GM21367 (cell line): ENCODE results near the gene NALF2.
A peak's percentile ranks its signal among the peaks of the same experiment; 100 is the strongest.

Source experiments
- ATAC-seq: cut with Tn5 transposase; IDR thresholded peaks from one replicate; pipeline ENCODE4 v1.9.1; 2021; ENCODE audit not compliant: unreplicated experiment

The NALF2 gene

GRCh38 chrX:69524781-69525363 is 20.7 kb downstream of the NALF2 start:
- no peak for ATAC-seq

GRCh38 chrX:69530306-69530705 is 26.2 kb downstream of the NALF2 start:
- ATAC-seq, result no peak

- no peak for ATAC-seq
Observed at GRCh38 chrX:69531031-69531755, 27.1 kb downstream of the NALF2 start.

- ATAC-seq, result no peak
Observed at GRCh38 chrX:69535661-69536060, 31.5 kb downstream of the NALF2 start.

DNA sequence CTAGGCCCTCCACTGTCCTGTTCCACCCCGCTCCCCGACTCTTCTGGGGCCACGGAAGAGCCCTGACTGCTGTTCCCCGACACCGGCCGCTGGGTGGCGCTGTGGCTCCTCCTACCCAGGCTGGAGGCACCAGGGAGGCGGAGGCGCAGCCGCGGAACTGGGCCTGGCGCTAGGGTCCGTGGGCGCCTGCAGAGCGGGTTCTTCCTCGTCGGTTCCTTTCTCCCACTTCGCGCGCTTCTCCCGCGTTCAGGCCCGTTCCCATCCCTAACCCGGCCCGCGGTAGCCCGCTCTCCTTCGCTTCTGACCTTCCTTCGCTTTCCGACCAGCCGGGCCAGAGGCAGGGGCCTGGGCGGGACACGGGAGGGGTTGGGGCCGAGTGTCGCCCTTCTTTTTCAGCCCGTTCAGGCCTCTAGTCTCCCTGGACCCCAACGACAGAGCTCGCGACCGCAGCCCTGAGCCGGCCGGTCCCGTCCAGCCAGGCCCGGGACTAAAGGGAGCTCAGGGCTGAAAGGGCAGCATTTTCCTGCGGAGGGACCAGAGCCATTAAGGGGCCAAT is 34.3 kb downstream of the NALF2 start:
- ATAC-seq, result peak; percentile 94

GRCh38 chrX:69539437-69539836 is 35.3 kb downstream of the NALF2 start:
- no peak for ATAC-seq

DNA sequence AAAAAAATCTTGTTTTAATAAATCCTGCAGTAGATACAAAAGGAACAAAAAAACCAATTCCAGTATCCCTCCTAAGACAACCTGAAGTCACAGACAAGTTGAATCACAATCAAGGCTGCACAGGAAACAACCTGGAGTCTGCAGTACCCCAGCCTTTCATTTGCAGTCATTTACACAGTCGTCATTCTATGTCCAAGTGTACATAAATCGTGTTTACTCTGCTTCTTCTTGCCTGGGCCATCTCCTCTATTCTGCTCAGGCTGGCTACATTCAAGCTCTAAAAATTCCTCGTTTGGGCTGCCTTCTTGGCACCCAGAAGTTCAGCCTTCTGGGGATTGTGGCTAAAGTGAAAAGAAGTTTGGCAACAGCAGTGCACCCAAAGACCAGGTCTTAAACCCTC is 37.8 kb downstream of the NALF2 start:
- no peak for ATAC-seq

GRCh38 chrX:69543572-69543971 is 39.4 kb downstream of the NALF2 start:
- ATAC-seq, result no peak

DNA sequence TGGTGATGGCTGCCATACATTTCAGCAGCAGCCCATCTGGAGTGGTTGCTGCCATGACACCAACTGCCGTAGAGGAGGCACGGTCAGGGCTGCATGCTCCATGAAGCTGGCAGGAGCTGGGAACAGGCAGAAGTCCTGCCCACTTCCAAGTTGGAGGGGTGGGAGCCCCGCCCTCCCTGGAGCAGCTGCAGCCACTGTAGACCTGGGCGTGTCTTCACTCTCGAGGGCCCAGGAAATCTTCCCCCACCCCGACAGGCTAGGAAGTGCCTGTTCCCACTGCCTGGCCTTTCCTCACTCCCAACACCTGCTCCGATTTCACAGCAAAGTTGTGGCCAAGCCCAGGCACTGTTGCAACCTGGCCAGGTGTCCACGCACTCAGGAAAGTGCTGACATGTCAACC is 42.3 kb downstream of the NALF2 start:
- ATAC-seq, result no peak

- ATAC-seq, result no peak
Observed at GRCh38 chrX:69546978-69547377, 42.9 kb downstream of the NALF2 start.

DNA sequence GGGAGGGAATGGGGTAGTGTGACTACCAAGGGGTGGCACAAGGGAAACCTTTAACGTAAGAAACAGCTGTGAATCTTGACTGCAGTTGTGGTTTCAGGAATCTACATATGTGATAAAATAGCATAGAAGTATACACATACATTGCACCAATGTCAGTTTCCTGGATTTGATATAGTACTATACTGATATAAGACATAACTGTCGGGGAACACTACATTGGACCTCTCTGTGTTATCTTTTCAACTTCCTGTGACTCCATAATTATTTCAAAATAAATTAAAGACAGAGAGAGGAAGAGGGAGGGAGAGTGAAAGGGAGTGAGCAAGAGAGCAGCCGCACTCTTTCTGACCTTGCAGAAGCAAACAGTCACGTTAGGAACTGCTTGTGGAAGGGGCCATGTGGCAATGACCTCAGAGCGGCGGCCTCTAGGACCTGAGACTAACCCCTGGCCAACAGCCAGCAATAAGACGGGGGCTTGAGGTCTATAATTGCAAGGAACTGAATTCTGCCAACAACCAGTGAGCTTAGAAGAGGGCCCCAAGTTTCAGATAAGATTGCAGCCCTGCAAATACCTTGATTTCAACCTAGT is 47.4 kb downstream of the NALF2 start:
- ATAC-seq, result no peak

DNA sequence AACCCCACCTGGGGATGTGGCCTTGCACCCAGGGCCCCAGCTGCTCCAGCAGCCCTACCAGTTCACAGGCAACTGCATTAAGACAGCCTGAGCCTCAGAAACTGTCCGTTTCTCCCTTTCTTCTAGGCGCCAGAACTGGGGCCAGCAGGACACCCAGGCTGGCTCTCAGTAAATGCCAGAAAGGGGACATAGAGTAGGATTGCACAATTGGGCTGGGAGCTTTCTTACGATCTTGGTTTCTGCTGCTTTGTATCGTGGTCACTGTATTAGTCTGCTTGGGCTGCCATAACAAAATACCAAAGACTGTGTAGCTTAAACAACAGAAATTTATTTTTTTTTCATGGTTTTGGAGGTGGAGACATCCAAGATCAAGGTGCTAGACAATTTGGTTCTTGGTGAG is 48.4 kb downstream of the NALF2 start:
- no peak for ATAC-seq
